K562 treated with DMSO at 1 percent for 24 hours (cell line): ENCODE data around the gene ENKUR. TPM values are rescaled to one million over a fixed set of nuclear protein-coding genes. Genes with fewer than 3 reads are reported as not detected.

ENCODE experiments used
- total RNA-seq: library from RNA; unstranded; fragments of 300-600 nt; gene quantifications from 2 replicates; pipeline ENCODE4 v1.2.3, GENCODE V29; 2022; ENCODE audit warnings: low read depth; ENCODE audit not compliant: insufficient read depth

ENKUR gene, protein sequence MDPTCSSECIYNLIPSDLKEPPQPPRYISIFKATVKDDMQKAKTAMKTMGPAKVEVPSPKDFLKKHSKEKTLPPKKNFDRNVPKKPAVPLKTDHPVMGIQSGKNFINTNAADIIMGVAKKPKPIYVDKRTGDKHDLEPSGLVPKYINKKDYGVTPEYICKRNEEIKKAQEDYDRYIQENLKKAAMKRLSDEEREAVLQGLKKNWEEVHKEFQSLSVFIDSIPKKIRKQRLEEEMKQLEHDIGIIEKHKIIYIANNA
- not detected in 2 replicates for total RNA-seq

GRCh38 chr10:25015828-25016375 is at the start of gene ENKUR:
ENKUR (minus strand) TSS chr10:25016158; CDS start chr10:25015936, 222 bp downstream.

DNA sequence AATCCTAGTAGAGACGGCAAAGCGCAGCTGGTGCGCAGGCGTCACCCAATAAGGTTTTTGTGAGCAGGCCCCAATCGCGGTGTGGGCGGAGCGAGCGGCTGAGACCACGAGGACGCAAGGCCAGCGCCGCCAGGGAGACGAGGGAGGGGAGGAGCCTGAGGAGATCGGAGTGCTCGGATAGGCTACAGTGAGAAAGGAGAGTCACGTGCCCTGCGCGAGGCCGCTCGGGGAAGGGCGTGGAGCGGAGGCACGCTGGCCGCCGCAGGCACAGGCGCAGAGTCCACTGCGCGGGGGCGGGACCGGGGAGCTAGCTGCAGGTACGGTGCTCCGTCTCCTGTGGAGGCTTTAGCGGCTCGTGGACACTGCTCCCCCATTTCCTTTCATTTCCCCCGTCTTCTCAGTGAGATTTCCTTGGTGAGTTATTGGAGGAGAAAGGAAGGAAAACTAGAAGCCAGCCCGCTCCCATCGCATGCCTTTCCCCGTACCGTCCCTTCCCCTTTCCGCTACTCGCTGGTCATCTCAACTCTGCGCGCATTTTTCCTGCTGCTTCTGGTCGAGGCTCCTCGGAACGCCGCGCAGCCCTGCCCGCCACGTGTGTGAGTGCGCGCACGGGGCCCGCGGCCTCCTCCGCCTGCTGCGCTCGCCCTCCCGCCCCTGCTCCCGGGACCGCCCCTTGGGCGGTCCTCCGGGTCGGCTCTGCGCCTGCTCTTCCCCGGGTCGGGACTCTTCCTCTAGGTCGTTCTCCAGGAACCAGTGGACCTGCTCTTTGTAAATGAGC is 607 bp upstream of the ENKUR start, which contains the start of gene THNSL1:
Gene THNSL1 (plus strand): TSS at position 237 of the 778 bp plus-strand sequence. CDS start 6,612 bp downstream, outside the sequence.

DNA sequence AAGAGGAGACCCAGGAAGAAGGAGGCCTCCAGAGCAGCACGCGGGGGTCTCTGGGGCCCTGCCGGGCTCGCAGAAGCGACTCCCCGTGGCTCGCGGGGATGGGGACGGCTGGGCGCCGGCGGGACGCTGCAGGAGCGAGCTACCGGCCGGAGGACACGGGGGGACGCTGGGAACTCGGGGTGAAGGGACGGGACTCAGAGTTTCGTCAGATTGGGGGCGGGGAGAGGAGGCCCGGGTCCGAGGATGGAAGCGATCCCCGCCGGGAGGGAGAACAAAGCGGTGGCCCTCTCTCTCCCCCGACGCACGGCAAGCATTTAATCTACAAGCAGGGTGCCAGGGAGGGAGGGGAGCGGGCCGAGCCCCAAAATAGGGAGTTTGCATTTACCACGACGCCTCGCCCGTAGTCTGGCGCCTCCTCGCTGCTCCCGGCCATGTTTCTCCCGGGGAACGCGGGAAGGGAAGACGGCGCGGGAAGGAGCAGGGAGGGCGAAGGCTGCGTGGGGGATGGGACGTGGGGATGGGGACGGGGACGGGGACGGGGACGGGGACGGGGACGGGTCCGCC is 63.7 kb downstream of the ENKUR start, which contains the start of gene PRTFDC1:
Gene PRTFDC1 (minus strand): TSS at position 464 of the 564 bp plus-strand sequence. CDS start 31 bp downstream, at position 433.

Other genes with a start within 250 kb of the ENKUR start
- gene PRTFDC1, start 63.6 kb downstream of the ENKUR start, total RNA-seq: 6.9 and 7.7 TPM in 2 replicates
- gene THNSL1, start 454 bp upstream of the ENKUR start, total RNA-seq: 1.3 and 2.2 TPM in 2 replicates
- gene GPR158, start 158.8 kb upstream of the ENKUR start, total RNA-seq: 2.6 and 4.2 TPM in 2 replicates